ENCODE results near the gene STK39.
"Not testable (repeated sequence)": the region's sequence is repeated elsewhere in the genome, so short reads cannot be mapped to it uniquely, and the experiment has no call there.

Gene STK39

GRCh38 chr2:168286535-168286934 is 39.1 kb upstream of the STK39 start:
- in situ Hi-C loops (cut with MboI; ENCODE audit: low pct_unique_long_range_greater_than_20kb, low sequenced_read_pairs, unreplicated experiment) = no loop called here
- TF ChIP-seq CTCF (IDR thresholded peaks at IDR 0.05; ENCODE audit: extremely low read depth, insufficient read depth, missing control alignments) = no peak
- no peak for DNase-seq (ENCODE audit: low spot score)

GRCh38 chr2:168278424-168278888 is 31.1 kb upstream of the STK39 start:
- in situ Hi-C loops (cut with MboI; ENCODE audit: low pct_unique_long_range_greater_than_20kb, low sequenced_read_pairs, unreplicated experiment) = no loop called here
- DNase-seq (ENCODE audit: low spot score) = no peak

GRCh38 chr2:168277276-168277675 is 29.9 kb upstream of the STK39 start:
- in situ Hi-C loops (cut with MboI; ENCODE audit: low pct_unique_long_range_greater_than_20kb, low sequenced_read_pairs, unreplicated experiment) = no loop called here
- TF ChIP-seq CTCF (IDR thresholded peaks at IDR 0.05; ENCODE audit: extremely low read depth, insufficient read depth, missing control alignments) = no peak
- DNase-seq (ENCODE audit: low spot score) = no peak

More at GRCh38 chr2:168278424-168278888, 31.1 kb upstream of the STK39 start:
- no peak for TF ChIP-seq CTCF (IDR thresholded peaks at IDR 0.05; ENCODE audit: extremely low read depth, insufficient read depth, missing control alignments)

- in situ Hi-C loops (cut with MboI; ENCODE audit: low pct_unique_long_range_greater_than_20kb, low sequenced_read_pairs, unreplicated experiment) = no loop called here
- DNase-seq (ENCODE audit: low spot score) = no peak
- no peak for TF ChIP-seq CTCF (IDR thresholded peaks at IDR 0.05; ENCODE audit: extremely low read depth, insufficient read depth, missing control alignments)
Measured at GRCh38 chr2:168272225-168272624, 24.8 kb upstream of the STK39 start.

GRCh38 chr2:168262926-168263325 is 15.5 kb upstream of the STK39 start:
- DNase-seq (ENCODE audit: low spot score); in situ Hi-C loops (cut with MboI; ENCODE audit: low pct_unique_long_range_greater_than_20kb, low sequenced_read_pairs, unreplicated experiment): not testable (repeated sequence)

- TF ChIP-seq CTCF (IDR thresholded peaks at IDR 0.05; ENCODE audit: extremely low read depth, insufficient read depth, missing control alignments) = no peak
- no peak for DNase-seq (ENCODE audit: low spot score)
- in situ Hi-C loops (cut with MboI; ENCODE audit: low pct_unique_long_range_greater_than_20kb, low sequenced_read_pairs, unreplicated experiment) = no loop called here
Measured at GRCh38 chr2:168256448-168256847, 9.1 kb upstream of the STK39 start.

- in situ Hi-C loops (cut with MboI; ENCODE audit: low pct_unique_long_range_greater_than_20kb, low sequenced_read_pairs, unreplicated experiment) = no loop called here
- DNase-seq (ENCODE audit: low spot score) = no peak
- TF ChIP-seq CTCF (IDR thresholded peaks at IDR 0.05; ENCODE audit: extremely low read depth, insufficient read depth, missing control alignments) = no peak
Measured at GRCh38 chr2:168255866-168256265, 8.5 kb upstream of the STK39 start.
